HG03175 (cell line): Measurements from ENCODE around the gene STK32C.
"Not testable (repeated sequence)": the region's sequence is repeated elsewhere in the genome, so short reads cannot be mapped to it uniquely, and the experiment has no call there.

Experiments used
- ATAC-seq: cut with Tn5 transposase; IDR thresholded peaks from one replicate; pipeline ENCODE4 v1.9.1; 2021; ENCODE audit warnings: mild to moderate bottlenecking, moderate library complexity; ENCODE audit not compliant: unreplicated experiment

The STK32C gene

GRCh38 chr10:132302421-132303310 is 5.1 kb downstream of the STK32C start:
- ATAC-seq, result no peak

DNA sequence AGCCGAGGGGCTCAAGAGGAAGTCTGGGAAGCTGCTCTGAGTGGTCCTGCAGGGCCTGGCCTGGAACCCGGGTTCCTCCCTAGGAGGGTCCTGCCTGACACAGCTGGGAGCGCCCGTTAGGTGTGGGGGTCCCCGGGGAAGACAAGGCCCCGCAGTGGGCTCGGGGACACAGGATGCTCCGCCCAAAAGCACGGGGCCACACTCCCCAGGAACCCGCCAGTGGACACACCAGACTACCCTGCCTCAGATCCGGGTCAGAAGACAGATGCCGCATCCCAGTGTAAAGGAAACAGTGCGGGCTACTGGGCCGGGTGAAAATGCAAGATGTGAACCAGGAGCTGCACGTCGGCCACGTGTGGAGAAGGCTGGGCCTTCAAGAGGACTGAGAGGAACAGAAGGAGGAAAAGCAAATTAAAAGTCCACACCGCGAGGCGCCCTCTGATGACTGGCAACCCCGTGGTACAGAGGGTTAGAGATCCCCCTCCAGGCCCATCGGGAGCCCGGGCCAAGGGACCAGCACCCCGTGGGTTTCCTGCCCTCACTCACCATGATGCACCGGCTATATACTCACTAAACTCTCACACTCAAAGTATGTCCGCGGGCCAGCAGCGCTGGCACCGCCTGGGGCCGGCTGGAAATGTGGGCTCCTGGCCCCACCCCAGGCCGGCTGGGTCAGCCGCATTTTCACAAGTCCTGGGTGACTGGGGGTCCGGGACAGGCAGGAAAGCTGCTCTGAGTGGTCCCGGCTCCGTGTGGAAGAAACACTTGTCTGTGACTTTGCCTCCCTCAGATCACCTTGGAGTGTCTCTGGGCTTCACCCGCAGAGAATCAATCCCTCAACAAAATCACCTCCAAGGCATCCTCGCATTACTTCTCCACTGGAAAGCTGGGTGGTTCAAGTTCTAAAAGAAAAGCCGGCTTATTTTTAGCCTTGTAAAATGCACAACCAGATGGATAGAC is 6.1 kb downstream of the STK32C start:
- ATAC-seq, result no peak

GRCh38 chr10:132300582-132300981 is 7.2 kb downstream of the STK32C start:
- ATAC-seq, result no peak

DNA sequence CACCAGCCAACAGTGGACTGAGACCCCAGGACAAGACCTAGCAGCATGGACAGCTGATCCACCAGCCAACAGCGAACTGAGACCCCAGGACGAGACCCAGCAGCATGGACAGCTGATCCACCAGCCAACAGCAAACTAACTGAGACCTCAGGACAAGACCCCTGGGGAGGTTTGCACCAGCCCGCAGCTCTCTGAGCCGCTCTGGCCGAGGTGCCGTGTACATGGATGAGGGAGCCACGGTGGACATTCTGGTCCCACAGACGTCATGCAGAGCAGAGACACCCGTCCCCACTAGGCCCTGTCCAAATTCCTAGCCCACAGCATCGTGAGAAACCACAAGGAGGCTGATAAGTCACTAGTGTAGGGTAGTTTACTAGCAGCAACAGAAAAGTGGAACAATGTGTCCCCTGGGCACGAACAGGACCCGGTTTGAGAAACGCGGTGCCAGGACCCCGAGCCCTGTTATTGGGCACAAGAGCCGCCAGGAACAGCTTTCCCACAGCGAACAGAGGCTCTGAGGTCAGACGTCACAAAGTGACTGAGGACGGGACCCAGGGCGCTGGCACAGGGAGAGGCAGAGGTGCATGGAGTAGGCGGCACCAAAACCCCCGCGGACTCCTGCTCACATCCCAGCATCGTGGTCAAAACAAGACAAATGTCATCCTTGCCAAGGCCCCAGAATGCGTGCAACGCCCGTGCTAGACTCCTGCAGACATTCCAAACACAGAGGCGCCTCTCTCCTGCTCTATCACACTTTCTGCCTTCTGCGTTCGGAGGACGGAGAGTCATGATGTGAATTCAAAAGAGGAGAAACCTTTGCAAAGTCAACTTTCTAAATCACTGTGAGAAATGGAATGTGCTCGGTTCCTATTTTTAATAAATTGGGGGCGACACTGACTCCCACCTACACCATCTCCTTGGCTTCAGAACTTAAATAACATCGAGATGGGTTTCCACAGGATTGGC is 8.1 kb downstream of the STK32C start:
- ATAC-seq, result no peak

- no peak for ATAC-seq
These were observed 9.5 kb downstream of the STK32C start for GRCh38 chr10:132298038-132298881.

DNA sequence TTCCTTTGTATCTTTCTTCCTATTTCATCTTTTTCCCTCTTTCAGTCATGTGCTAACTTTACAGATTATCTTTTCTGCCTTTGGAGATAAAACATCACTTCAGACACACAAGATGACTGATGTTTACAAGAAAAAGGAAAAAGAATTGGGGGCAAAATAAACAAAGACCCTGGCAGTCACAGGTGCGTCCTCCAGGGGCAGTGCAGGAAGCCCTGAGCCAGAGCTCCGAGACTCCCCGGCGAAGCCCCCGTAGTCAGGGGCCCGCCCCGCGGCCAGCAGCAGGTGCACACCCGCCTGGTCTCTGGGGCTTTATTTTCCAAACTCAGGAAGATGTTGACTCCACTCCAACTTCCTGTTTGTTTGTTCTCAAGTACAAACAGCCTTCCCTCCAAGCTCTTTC is 10.2 kb downstream of the STK32C start:
- ATAC-seq, result no peak

- ATAC-seq, result no peak
These were observed 10.9 kb downstream of the STK32C start for GRCh38 chr10:132296666-132297443.

DNA sequence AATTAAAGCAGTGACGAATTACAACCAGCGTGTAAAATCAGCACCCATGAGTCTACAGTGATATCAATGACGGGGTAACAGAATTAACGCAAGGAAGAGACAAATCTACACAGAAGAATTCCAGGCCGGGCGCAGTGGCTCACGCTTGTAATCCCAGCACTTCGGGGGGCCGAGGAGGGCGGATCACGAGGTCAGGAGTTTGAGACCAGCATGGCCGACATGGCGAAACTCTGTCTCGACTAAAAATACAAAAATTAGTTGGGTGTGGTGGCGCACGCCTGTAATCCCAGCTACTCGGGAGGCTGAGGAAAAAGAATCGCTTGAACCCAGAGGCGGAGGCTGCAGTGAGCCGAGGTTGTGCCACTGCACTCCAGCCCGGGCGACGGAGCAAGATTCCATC is 12.3 kb downstream of the STK32C start:
- ATAC-seq, result not testable (repeated sequence)

DNA sequence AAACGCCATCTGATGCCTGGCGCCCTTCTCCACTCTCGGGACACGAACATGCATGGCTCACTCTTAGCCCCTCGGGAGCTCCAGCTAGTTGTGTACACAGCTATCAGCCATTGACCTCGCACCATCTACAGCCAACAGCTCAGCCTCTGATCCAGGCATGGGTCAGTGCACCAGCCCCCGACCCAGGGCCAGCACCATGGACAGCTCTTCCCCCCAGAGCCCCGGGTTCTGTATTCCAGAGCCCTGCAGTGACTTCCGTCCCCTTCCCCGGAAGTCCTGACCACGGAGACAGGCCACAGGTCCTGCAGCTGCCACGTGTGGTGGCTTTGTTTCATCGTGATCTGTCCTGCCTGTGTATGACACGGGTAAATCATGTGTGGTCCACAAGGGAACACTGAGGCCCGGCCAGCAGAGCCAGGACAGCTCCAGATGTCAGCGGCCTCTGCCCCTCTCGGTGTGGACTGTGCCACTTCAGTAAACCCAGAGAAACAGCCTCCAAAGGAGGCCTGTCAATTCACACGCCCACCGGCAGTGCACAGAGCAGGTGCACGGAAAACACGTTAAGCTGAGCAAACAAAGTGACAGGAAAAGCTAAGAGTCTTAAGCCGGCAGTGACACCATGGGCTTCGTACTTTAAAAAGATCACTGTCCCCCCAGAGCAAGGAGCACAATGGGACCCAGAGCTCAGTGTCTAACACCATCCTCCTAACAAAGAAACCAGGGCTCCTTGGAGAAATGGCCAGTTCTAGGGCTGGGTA is 13.0 kb downstream of the STK32C start:
- ATAC-seq, result no peak

GRCh38 chr10:132293813-132294520 is 13.8 kb downstream of the STK32C start:
- ATAC-seq, result no peak

DNA sequence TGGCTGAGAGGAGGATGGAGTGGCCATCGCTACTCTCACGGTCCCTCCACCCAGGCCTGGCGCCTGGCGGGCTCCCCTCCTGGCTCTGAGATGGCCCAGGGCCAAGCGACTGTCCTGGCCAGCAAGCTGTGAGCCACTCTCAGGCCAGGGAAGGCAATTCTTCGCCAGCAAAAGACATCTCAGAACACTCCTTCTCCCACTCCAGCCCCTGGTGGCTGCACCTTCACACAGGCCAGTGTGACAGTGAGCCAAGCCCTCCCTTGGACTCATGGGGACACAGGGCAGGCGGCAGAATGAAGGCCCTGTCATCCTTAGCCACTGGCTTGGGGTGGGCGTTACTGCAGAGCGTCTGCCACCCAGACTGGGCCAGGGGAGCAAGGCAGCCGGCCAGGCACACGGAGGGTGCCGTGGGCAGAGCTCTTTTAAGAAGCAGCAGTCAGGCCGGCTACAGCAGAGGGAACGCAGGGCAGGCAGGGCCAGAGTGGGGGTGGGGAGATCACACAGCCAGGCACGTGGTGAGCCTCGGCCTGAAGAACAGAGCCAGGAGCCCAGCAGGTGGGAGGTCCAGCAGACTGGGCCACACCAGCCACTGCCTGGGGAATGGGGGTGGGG is 14.4 kb downstream of the STK32C start:
- ATAC-seq, result no peak

DNA sequence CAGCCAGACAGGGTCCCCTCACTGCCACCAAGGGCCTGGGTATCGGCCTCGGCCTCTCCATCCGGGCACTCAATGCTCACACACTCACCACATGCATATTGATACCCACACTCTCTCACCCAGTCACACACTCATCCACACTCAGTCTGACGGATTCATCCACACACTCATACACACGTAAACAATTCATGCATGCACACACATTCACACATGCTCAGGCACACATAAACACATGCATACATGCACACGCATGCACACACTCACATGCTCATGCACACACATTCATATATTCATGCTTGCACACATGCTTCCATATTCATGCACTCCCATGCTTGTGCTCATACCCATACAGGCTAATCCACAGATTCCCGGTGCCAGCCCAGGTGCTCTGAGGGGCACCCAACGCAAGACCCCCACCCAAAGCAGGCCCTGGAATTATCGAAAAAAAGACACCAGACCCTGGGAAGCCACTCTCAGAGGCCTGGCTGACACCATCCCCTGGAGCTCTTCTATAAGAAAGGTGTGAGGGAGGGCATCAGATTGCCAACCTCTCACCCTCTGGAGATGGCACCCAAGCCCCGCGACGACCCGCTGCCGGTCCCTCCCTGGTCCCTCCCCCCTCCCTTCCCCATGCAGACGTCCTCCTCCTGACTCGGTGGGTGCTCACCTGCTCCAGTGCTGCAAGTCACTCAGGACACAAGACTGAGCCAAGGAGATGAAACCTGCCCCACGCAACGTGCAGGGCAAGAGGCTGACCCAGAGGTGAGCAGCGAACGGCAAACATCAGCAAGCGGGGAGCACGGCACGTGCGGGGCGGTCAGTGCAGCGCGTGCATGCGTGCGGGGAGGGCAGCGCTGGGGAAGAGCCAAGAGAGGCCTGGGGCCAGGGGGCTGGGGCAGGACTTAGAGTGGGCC is 15.2 kb downstream of the STK32C start:
- no peak for ATAC-seq

DNA sequence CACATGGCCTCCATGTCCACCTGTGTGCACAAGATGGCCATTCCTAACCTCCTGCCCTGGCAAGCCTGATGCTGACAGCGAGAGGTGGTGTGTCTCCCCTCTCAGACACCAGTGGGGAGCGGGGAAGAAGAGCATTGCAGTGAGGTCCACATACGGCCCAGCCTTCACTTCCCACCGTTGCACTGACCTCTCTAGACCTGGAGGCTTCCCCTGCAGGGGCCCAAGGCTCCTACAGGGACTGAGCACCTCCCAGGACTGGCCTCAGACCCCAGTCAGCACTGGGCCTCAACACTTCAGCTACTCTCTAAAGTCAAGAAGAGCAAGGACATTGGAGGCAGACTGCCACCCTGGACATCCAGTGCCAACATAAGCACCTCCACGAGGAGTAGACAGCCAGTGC is 15.9 kb downstream of the STK32C start:
- ATAC-seq, result no peak

DNA sequence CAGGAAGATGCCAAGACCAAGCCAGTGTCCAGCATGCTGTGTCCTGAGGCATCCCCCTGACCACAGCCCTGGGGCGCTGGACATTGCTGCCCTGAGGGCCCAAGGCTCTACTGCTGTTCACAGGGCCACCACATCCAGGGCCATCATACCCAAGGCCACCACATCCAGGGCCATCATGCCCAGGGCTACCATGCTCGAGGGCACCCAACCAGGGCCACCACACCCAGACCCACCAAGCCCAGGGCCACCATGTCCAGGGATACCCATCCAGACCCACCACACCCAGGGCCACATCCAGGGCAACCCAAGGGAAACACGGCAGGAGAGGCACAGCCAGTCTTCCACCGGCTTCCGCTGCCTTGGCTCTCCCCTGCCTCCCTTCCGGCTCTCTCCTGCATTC is 17.1 kb downstream of the STK32C start:
- no peak for ATAC-seq

DNA sequence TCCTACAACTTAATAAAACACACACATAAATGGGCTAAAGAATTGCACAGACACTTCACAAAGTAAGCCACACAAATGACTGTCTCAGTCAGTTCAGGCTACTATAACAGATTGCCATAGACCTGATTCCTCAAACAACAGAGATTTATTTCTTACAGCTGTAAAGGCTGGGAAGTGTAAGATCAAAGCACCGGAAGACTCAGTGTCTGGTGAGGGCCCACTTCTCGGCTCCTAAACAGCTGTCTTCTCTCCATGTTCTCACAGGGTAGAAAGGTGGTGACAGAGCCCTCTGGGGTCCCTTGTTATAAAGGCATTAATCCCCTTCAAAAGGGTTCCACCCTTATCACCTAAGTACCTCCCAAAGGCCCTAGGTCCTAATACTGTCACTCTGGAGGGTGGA is 18.3 kb downstream of the STK32C start:
- ATAC-seq, result no peak
